Astrocyte (in vitro differentiated cells and primary cell): Measurements from ENCODE around the gene AUTS2. TPM values are rescaled to one million over a fixed set of nuclear protein-coding genes. Genes with fewer than 3 reads are reported as not detected.
A peak's percentile ranks its signal among the peaks of the same experiment; 100 is the strongest.

Source experiments
- DNase-seq: peaks from one replicate; pipeline ENCODE4 v3.0.0-alpha.2; 2010; ENCODE audit warnings: low read depth
- FAIRE-seq: peaks from 2 replicates; lab custom pipeline; 2011; peaks lifted over from hg19 to GRCh38; lab: Jason Lieb, UNC
- H2AFZ ChIP-seq: 2 replicates; pipeline ENCODE4 v1.6.0; 2012; ENCODE audit warnings: low read depth, low read length, inconsistent platforms
- H3K27ac ChIP-seq: 2 replicates; pipeline ENCODE4 v1.5.1; 2011; ENCODE audit warnings: low read depth, low read length, inconsistent platforms
- H3K27me3 ChIP-seq: 2 replicates; pipeline ENCODE4 v1.6.0; 2011; ENCODE audit warnings: low read length, inconsistent platforms; ENCODE audit not compliant: insufficient read depth
- H3K36me3 ChIP-seq: 2 replicates; pipeline ENCODE4 v1.5.1; 2011; ENCODE audit warnings: low read length, inconsistent platforms; ENCODE audit not compliant: insufficient read depth
- H3K4me1 ChIP-seq: 2 replicates; pipeline ENCODE4 v1.5.1; 2011; ENCODE audit warnings: low read length, inconsistent platforms; ENCODE audit not compliant: insufficient read depth
- H3K4me2 ChIP-seq: 2 replicates; pipeline ENCODE4 v1.6.0; 2012; ENCODE audit warnings: low read length, inconsistent platforms
- H3K4me3 ChIP-seq: 2 replicates; pipeline ENCODE4 v1.5.1; 2011; ENCODE audit warnings: low read depth, mild to moderate bottlenecking, low read length, inconsistent platforms; ENCODE audit not compliant: insufficient read depth
- H3K79me2 ChIP-seq: 2 replicates; pipeline ENCODE4 v1.6.0; 2012; ENCODE audit warnings: mild to moderate bottlenecking, low read length, inconsistent platforms; ENCODE audit not compliant: insufficient read depth
- H3K9ac ChIP-seq: 2 replicates; pipeline ENCODE4 v1.6.0; 2012; ENCODE audit warnings: mild to moderate bottlenecking, low read length, inconsistent platforms
- H3K9me3 ChIP-seq: 2 replicates; pipeline ENCODE4 v1.5.1; 2012; ENCODE audit warnings: low read depth, mild to moderate bottlenecking, low read length, inconsistent platforms; ENCODE audit not compliant: insufficient read depth
- H4K20me1 ChIP-seq: 2 replicates; pipeline ENCODE4 v1.6.0; 2012; ENCODE audit warnings: low read length, inconsistent platforms; ENCODE audit not compliant: insufficient read depth
- H3K27ac Mint-ChIP-seq: one replicate; pipeline ENCODE4 v1.8.0; 2021; ENCODE audit warnings: mild to moderate bottlenecking, mixed read lengths; ENCODE audit not compliant: unreplicated experiment
- H3K27me3 Mint-ChIP-seq: one replicate; pipeline ENCODE4 v1.8.0; 2021; ENCODE audit warnings: low read depth, mixed read lengths; ENCODE audit not compliant: unreplicated experiment
- H3K36me3 Mint-ChIP-seq: one replicate; pipeline ENCODE4 v1.8.0; 2021; ENCODE audit warnings: low read depth, mixed read lengths; ENCODE audit not compliant: unreplicated experiment
- H3K4me1 Mint-ChIP-seq: one replicate; pipeline ENCODE4 v1.8.0; 2021; ENCODE audit warnings: low read depth, mixed read lengths; ENCODE audit not compliant: unreplicated experiment
- H3K4me3 Mint-ChIP-seq: one replicate; pipeline ENCODE4 v1.8.0; 2021; ENCODE audit warnings: mild to moderate bottlenecking, moderate library complexity, mixed read lengths; ENCODE audit not compliant: unreplicated experiment
- H3K9me3 Mint-ChIP-seq: one replicate; pipeline ENCODE4 v1.8.0; 2021; ENCODE audit warnings: mild to moderate bottlenecking, mixed read lengths; ENCODE audit not compliant: unreplicated experiment
- CTCF ChIP-seq: IDR thresholded peaks from 2 replicates; pipeline ENCODE4 v1.5.1; 2011; ENCODE audit warnings: low read depth, mild to moderate bottlenecking, inconsistent platforms, low read length, moderate library complexity; ENCODE audit not compliant: insufficient read depth
- EZH2 ChIP-seq: IDR thresholded peaks from 2 replicates; pipeline ENCODE4 v1.6.1; 2012; ENCODE audit warnings: mild to moderate bottlenecking, low read length, inconsistent platforms; ENCODE audit not compliant: insufficient read depth
- total RNA-seq: library from RNA; stranded (reverse); gene quantifications from 2 replicates; pipeline ENCODE4 v1.2.1, GENCODE V29; 2021

Gene AUTS2
- total RNA-seq, 1 donor from 2014 or later = 73.2 TPM

GRCh38 chr7:69633122-69633831, 35.0 kb downstream of the AUTS2 start:
- peaks cover 31% of the 10 kb centered on the region for H3K79me2 ChIP-seq
- FAIRE-seq = no peak
- H2AFZ ChIP-seq = no peak overlapping the region
- no peak overlapping the region for H3K27ac ChIP-seq
- Mint-ChIP-seq H3K9me3 (no peaks in the 10 kb centered on the region), H3K27ac (no peak overlapping the region), H3K4me1 (peaks cover 41% of the 10 kb centered on the region), H3K4me3 (no peak overlapping the region), H3K36me3 (no peaks in the 10 kb centered on the region), H3K27me3 (no peaks in the 10 kb centered on the region)
- TF ChIP-seq CTCF = no peak
- no peak for TF ChIP-seq EZH2
- peak; percentile 47 for DNase-seq
- no peak overlapping the region for H3K4me2 ChIP-seq
- H4K20me1 ChIP-seq = peaks cover 46% of the 10 kb centered on the region
- no peaks in the 10 kb centered on the region for H3K36me3 ChIP-seq
- H3K9me3 ChIP-seq = no peaks in the 10 kb centered on the region
- no peak overlapping the region for H3K9ac ChIP-seq
- H3K27me3 ChIP-seq = no peaks in the 10 kb centered on the region
- H3K4me1 ChIP-seq = peaks cover 17% of the 10 kb centered on the region
- H3K4me3 ChIP-seq = no peak overlapping the region

- Mint-ChIP-seq H3K4me1 (peaks cover 24% of the 10 kb centered on the region), H3K36me3 (no peaks in the 10 kb centered on the region), H3K4me3 (no peak overlapping the region), H3K27me3 (no peaks in the 10 kb centered on the region), H3K27ac (no peak overlapping the region), H3K9me3 (no peaks in the 10 kb centered on the region)
- Histone ChIP-seq H3K79me2 (peaks cover 27% of the 10 kb centered on the region), H3K27me3 (no peaks in the 10 kb centered on the region), H3K36me3 (no peaks in the 10 kb centered on the region), H4K20me1 (peaks cover 41% of the 10 kb centered on the region), H3K9ac (no peak overlapping the region), H3K4me3 (no peak overlapping the region), H3K27ac (no peak overlapping the region), H3K9me3 (no peaks in the 10 kb centered on the region), H3K4me2 (no peak overlapping the region), H3K4me1 (peaks cover 6% of the 10 kb centered on the region), H2AFZ (no peak overlapping the region)
- TF ChIP-seq CTCF (no peak), EZH2 (no peak)
- peak; percentile 47 for DNase-seq
- peak; percentile 26 for FAIRE-seq
These were observed 37.4 kb downstream of the AUTS2 start for GRCh38 chr7:69635555-69636185.

GRCh38 chr7:69638674-69639073, 40.4 kb downstream of the AUTS2 start:
- Histone ChIP-seq H2AFZ (no peak overlapping the region), H3K4me1 (peaks cover 4% of the 10 kb centered on the region), H3K4me3 (no peak overlapping the region), H3K9ac (no peak overlapping the region), H3K36me3 (no peaks in the 10 kb centered on the region), H4K20me1 (peaks cover 47% of the 10 kb centered on the region), H3K9me3 (no peaks in the 10 kb centered on the region), H3K27me3 (no peaks in the 10 kb centered on the region), H3K79me2 (peaks cover 37% of the 10 kb centered on the region), H3K4me2 (no peak overlapping the region), H3K27ac (no peak overlapping the region)
- Mint-ChIP-seq H3K4me1 (peaks cover 26% of the 10 kb centered on the region), H3K27me3 (no peaks in the 10 kb centered on the region), H3K4me3 (no peak overlapping the region), H3K27ac (no peak overlapping the region), H3K36me3 (no peaks in the 10 kb centered on the region), H3K9me3 (no peaks in the 10 kb centered on the region)
- DNase-seq = no peak
- no peak for FAIRE-seq
- no peak for TF ChIP-seq CTCF
- no peak for TF ChIP-seq EZH2
